BLaER1 (cell line): ENCODE data around the gene CCDC14.
"Not testable (repeated sequence)": the region's sequence is repeated elsewhere in the genome, so short reads cannot be mapped to it uniquely, and the experiment has no call there.

Experiments
- H3K27ac ChIP-seq: shearing (Covaris generic); formaldehyde crosslinking; 2 replicates; pipeline ENCODE4 v1.8.1; 2022
- H3K27me3 ChIP-seq: shearing (Covaris generic); formaldehyde crosslinking; 2 replicates; pipeline ENCODE4 v1.8.1; 2022
- H3K36me3 ChIP-seq: shearing (Covaris generic); formaldehyde crosslinking; 2 replicates; pipeline ENCODE4 v1.8.1; 2022
- H3K4me1 ChIP-seq: shearing (Covaris generic); formaldehyde crosslinking; 2 replicates; pipeline ENCODE4 v1.8.1; 2022
- H3K4me2 ChIP-seq: shearing (Covaris generic); formaldehyde crosslinking; 2 replicates; pipeline ENCODE4 v1.8.1; 2022
- H3K4me3 ChIP-seq: shearing (Covaris generic); formaldehyde crosslinking; 2 replicates; pipeline ENCODE4 v1.8.1; 2022
- H3K9ac ChIP-seq: shearing (Covaris generic); formaldehyde crosslinking; 2 replicates; pipeline ENCODE4 v1.8.1; 2022
- H3K9me3 ChIP-seq: shearing (Covaris generic); formaldehyde crosslinking; 2 replicates; pipeline ENCODE4 v1.8.1; 2022
- H4K20me1 ChIP-seq: shearing (Covaris generic); formaldehyde crosslinking; 2 replicates; pipeline ENCODE4 v1.8.1; 2022
- Cebpa-rat ChIP-seq: shearing (Covaris generic); IDR thresholded peaks from 2 replicates; pipeline ENCODE4 v1.8.1; 2022

The CCDC14 gene

DNA sequence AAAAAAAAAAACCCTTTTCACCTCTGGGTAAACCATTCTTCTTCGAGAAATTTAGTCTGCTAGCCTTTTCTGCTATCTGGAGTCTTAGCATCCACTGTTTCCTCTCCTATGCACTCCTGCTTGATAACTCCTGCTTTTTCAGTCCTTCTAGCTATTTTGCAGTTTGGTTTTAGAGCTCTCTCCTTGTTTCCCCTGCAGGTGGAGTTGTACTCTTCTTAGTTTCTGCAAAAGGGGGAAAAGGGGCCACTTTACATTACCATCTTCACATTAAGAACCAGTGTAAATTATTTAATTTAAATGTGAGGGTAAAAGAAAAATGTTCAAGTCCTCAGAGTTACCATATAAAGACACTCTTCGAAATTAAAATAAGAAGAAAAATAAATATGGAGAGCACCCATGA, 53.3 kb downstream of the CCDC14 start:
- no peaks in the 10 kb centered on the region for H3K9me3 ChIP-seq
- TF ChIP-seq Cebpa-rat: no peak
- H3K36me3 ChIP-seq: no peaks in the 10 kb centered on the region
- no peak overlapping the region for H3K27ac ChIP-seq
- 0 out of 2 replicates have a peak overlapping the region, but pooled peaks have one; percentile 6 for H3K4me2 ChIP-seq
- no peak overlapping the region for H3K9ac ChIP-seq
- no peaks in the 10 kb centered on the region for H4K20me1 ChIP-seq
- no peaks in the 10 kb centered on the region for H3K27me3 ChIP-seq
- H3K4me1 ChIP-seq: peaks cover 20% of the 10 kb centered on the region
- H3K4me3 ChIP-seq: no peak overlapping the region

DNA sequence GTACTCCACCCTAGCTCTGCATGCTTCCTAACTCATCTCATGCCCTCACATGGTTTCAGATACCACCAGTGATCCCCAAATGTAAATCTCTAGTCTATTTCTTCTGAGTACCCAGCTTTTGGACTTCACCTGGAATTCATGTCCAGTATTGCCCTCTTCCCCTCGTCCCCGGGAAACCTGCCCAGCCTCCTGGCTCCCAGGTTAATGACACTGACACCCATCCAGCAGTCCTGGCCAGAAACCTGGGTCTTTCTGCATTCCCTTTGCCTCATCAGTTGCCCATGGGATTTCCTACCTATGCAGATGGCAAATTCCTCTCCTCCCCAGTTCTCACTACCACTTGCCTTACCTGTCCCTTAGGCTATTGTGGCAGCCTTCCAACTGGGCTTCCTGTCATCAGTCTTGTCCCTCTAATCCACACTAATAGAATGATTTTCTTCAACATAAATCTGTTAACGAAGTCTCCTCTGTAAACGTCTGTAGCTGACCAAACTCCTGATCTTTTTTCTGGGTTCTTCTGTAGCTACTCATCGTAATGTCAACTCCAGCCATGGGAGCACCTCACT, 61.6 kb downstream of the CCDC14 start:
- H3K4me1 ChIP-seq: peaks cover 25% of the 10 kb centered on the region
- no peaks in the 10 kb centered on the region for H4K20me1 ChIP-seq
- H3K27ac ChIP-seq: no peak overlapping the region
- peaks cover under 1% of the 10 kb centered on the region; the same call in 1 of the 2 replicates for H3K9me3 ChIP-seq
- H3K36me3 ChIP-seq: no peaks in the 10 kb centered on the region
- no peak overlapping the region for H3K4me3 ChIP-seq
- no peak for TF ChIP-seq Cebpa-rat
- H3K9ac ChIP-seq: no peak overlapping the region
- H3K4me2 ChIP-seq: no peak overlapping the region
- H3K27me3 ChIP-seq: no peaks in the 10 kb centered on the region

DNA sequence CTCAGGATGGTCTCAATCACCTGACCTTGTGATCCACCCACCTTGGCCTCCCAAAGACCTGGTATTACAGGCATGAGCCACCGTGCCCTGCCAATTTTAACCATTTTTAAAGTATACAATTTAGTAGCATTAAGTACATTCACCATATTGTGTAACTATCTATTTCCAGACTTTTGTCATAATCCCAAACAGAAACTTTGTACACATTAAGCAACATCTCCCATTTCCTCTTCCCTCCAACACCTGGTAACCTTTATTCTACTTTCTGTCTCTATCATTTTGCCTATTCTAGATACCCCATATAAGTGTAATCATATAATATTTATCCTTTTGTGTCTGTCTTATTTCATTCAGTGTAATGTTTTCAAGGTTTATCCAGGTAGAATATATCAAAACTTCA, 68.0 kb downstream of the CCDC14 start:
- H3K4me2 ChIP-seq: no peak overlapping the region
- no peak overlapping the region for H3K9ac ChIP-seq
- no peak for TF ChIP-seq Cebpa-rat
- H3K36me3 ChIP-seq: peaks cover 4% of the 10 kb centered on the region; the same call in 1 of the 2 replicates
- H3K4me1 ChIP-seq: peaks cover 25% of the 10 kb centered on the region
- peaks cover 53% of the 10 kb centered on the region for H3K9me3 ChIP-seq
- no peak overlapping the region for H3K4me3 ChIP-seq
- H3K27ac ChIP-seq: no peak overlapping the region
- H4K20me1 ChIP-seq: no peaks in the 10 kb centered on the region
- no peaks in the 10 kb centered on the region for H3K27me3 ChIP-seq

DNA sequence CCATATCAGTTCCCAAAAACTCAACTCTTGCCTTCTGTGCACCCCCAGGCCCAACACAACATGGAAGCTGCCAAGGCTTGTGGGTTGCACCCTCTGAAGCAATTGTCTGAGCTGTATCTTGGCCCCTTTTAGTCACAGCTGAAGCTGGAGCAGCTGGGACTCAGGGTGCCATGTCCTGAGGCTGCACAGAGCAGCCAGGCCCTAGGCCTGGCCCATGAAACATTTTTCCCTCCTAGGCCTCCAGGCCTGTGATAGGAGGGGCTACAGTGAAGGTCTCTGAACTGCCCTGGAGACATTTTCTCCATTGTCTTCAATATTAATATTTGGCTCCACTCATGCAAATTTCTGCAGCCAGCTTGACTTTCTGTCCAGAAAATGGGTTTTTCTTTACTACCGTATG, 68.8 kb downstream of the CCDC14 start:
- H3K4me3 ChIP-seq: no peak overlapping the region
- H3K9me3 ChIP-seq: peaks cover 53% of the 10 kb centered on the region
- TF ChIP-seq Cebpa-rat: no peak
- no peak overlapping the region for H3K4me2 ChIP-seq
- H3K9ac ChIP-seq: no peak overlapping the region
- no peaks in the 10 kb centered on the region for H3K27me3 ChIP-seq
- no peaks in the 10 kb centered on the region for H4K20me1 ChIP-seq
- H3K27ac ChIP-seq: no peak overlapping the region
- H3K4me1 ChIP-seq: peaks cover 25% of the 10 kb centered on the region
- H3K36me3 ChIP-seq: peaks cover 4% of the 10 kb centered on the region; the same call in 1 of the 2 replicates

DNA sequence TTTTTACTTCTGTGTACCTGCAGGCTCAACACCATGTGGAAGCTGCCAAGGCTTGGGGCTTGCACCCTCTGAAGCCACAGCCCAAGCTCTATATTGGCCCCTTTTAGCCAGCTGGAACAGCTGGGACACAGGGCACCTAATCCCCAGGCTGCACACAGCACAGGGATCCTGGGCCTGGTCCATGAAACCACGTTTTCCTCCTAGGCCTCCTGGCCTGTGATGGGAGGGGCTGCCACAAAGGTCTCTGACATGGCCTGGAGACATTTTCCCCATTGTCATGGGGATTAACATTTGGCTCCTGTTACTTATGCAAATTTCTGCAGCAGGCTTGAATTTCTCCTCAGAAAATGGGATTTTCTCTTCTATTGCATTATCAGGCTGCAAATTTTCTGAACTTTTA, 70.0 kb downstream of the CCDC14 start:
- not testable (repeated sequence) for H4K20me1 ChIP-seq, H3K27me3 ChIP-seq, H3K27ac ChIP-seq, H3K36me3 ChIP-seq, H3K9ac ChIP-seq, H3K4me3 ChIP-seq, H3K4me2 ChIP-seq
- peaks cover 15% of the 10 kb centered on the region for H3K4me1 ChIP-seq
- H3K9me3 ChIP-seq: peaks cover 53% of the 10 kb centered on the region

DNA sequence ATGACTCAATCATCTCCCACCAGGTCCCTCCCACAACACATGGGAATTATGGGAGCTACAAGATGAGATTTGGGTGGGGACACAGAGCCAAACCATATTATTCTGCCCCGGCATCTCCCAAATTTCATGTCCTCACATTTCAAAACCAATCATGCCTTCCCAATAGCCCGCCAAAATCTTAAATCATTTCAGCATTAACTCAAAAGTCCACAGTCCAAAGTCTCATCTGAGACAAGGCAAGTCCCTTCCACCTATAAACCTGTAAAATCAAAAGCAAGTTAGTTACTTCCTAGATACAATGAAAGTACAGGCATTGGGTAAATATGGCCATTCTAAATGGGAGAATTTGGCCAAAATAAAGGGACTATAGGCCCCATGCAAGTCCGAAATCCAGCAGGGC, 70.9 kb downstream of the CCDC14 start:
- not testable (repeated sequence) for H3K36me3 ChIP-seq, H3K4me2 ChIP-seq, H3K9ac ChIP-seq, H3K27me3 ChIP-seq, H4K20me1 ChIP-seq, H3K27ac ChIP-seq, H3K4me1 ChIP-seq, H3K4me3 ChIP-seq
- H3K9me3 ChIP-seq: peaks cover 53% of the 10 kb centered on the region

DNA sequence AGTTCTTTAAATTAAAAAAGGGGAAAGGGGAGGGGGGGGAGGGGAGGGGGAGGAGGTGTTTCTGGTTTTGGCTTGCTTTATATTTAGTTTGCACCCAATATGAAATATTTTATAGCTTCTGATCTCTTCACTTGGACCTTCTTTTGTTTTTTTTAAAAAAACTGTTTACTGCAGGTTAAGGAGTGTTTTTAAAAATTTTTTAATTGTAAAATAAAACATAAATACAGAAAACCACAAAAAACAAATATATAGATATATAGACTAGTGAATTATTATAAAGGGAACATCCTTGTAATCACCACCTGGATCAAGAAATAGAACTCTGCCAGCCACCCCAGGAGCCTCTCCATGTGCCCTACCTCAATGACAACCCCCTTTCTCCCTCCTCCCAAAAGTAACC, 76.0 kb downstream of the CCDC14 start:
- Histone ChIP-seq H3K27me3 (no peaks in the 10 kb centered on the region), H3K4me2 (peak overlapping the region; percentile 78), H3K27ac (no peak overlapping the region), H3K4me1 (peaks cover 36% of the 10 kb centered on the region), H3K9ac (no peak overlapping the region), H3K9me3 (peaks cover 11% of the 10 kb centered on the region), H3K4me3 (0 out of 2 replicates have a peak overlapping the region, but pooled peaks have one; percentile 84), H3K36me3 (peaks cover 9% of the 10 kb centered on the region; the same call in 1 of the 2 replicates), H4K20me1 (peaks cover 9% of the 10 kb centered on the region; the same call in 1 of the 2 replicates)
- no peak for TF ChIP-seq Cebpa-rat

DNA sequence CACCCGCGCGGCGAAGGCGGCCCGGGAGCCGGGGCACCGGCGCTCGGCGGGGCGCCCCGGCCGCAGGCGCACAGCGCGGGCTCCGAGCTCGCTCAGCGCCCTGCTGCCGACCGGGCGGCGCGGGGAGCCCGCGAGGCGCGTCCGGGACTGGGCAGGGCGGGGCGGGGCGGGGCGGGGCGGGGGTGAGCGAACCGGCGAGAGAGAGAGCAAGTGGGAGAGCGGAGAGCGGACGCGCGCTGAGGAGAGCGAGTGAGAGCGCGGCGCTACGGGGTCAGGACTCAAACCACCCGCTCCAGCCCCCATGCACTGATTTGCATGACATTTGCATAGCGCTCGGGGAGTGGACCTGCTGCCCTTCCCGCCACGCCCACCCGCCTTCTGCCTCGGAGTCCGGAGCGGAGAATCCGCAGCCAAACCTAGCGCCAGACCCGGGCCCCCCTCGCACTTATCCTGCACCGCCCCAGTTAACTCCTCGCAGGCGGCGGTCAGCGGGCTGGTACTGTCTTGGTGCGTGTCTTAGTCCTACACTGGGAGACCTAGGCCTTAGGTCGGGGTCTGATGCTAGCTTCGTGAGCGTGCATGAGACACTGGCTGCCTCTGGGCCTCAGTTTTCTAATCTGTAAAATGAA, 76.7 kb downstream of the CCDC14 start, which contains the start of gene MYLK:
Gene MYLK (minus strand): TSS at position 130 of the 629 bp plus-strand sequence. CDS start 90,491 bp downstream, outside the sequence.
- H3K4me2 ChIP-seq: peak within 1 kb of the TSS; percentile 98
- H3K4me1 ChIP-seq: peaks cover 38% of the 10 kb centered on the region
- H3K9me3 ChIP-seq: peaks cover 4% of the 10 kb centered on the region
- TF ChIP-seq Cebpa-rat: no peak
- peaks cover 9% of the 10 kb centered on the region; the same call in 1 of the 2 replicates for H4K20me1 ChIP-seq
- H3K36me3 ChIP-seq: peaks cover 15% of the 10 kb centered on the region; the same call in 1 of the 2 replicates
- peak within 1 kb of the TSS; percentile 84 for H3K4me3 ChIP-seq
- peak within 1 kb of the TSS; percentile 95 for H3K27ac ChIP-seq
- peak within 1 kb of the TSS; percentile 92 for H3K9ac ChIP-seq
- no peaks in the 10 kb centered on the region for H3K27me3 ChIP-seq

DNA sequence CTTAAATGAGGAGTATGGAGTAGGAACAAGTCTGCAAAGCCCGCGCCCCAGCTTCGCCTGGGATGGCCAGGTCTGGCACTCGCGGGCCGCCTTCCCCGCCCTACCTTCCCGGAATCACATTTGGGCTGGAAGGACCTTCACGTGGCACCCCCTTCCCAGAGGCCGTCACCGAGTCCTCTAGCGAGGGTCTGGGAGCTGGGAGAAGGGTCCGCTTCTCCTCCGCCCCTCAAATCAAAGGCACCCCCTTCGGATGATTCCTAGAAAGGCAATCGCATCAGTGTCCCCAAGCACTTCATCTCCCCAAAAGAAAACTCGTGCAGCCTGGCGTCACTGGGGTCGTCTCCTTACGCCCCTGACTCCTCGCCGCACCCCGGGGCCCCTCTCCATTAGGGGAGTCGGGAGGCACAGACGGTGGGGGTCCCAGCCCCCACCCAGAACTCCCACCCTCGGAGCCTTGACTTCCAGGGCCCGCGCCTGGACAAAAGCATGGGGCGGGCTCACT, 77.3 kb downstream of the CCDC14 start:
- H4K20me1 ChIP-seq: peaks cover 9% of the 10 kb centered on the region; the same call in 1 of the 2 replicates
- H3K9ac ChIP-seq: peak overlapping the region; percentile 92
- peaks cover 21% of the 10 kb centered on the region for H3K36me3 ChIP-seq
- no peaks in the 10 kb centered on the region for H3K9me3 ChIP-seq
- H3K4me1 ChIP-seq: peaks cover 38% of the 10 kb centered on the region
- peak overlapping the region; percentile 98 for H3K4me2 ChIP-seq
- H3K27me3 ChIP-seq: no peaks in the 10 kb centered on the region
- H3K4me3 ChIP-seq: peak overlapping the region; percentile 84
- no peak for TF ChIP-seq Cebpa-rat
- peak overlapping the region; percentile 95 for H3K27ac ChIP-seq

DNA sequence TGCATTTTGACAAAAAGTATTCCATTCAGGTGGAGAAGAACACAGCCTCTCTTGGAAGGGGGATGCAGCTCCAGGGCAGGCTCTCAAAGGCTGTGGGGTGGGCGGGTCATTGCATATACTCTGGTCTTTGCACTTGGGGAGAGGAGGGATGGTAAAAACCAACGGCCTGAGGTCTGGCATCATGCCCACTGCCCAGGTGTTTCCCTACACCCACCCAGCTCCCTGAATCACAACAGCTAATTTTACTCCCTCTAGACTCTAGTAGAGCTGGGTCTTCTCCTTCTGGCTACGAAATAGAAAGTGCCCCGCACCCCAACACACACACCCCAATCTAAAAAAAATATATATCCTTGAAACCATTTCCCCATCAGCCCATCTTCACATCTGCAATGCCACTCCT, 77.9 kb downstream of the CCDC14 start:
- Histone ChIP-seq H4K20me1 (peaks cover 9% of the 10 kb centered on the region; the same call in 1 of the 2 replicates), H3K9me3 (no peaks in the 10 kb centered on the region), H3K4me3 (peak overlapping the region; percentile 84), H3K27ac (peak overlapping the region; percentile 95), H3K4me1 (peaks cover 38% of the 10 kb centered on the region), H3K9ac (peak overlapping the region; percentile 92), H3K4me2 (peak overlapping the region; percentile 98), H3K27me3 (no peaks in the 10 kb centered on the region), H3K36me3 (peaks cover 27% of the 10 kb centered on the region)
- TF ChIP-seq Cebpa-rat: no peak
